GM23248 (cell line): ENCODE results near the gene DLX2. TPM values are rescaled to one million over a fixed set of nuclear protein-coding genes. Genes with fewer than 3 reads are reported as not detected.
"Not testable (repeated sequence)": the region's sequence is repeated elsewhere in the genome, so short reads cannot be mapped to it uniquely, and the experiment has no call there.

Experiments
- DNase-seq: peaks from one replicate; pipeline ENCODE4 v3.0.0-alpha.2; 2015
- H2AFZ ChIP-seq: fragments of 200-600 bp; sonication (generic); 2 replicates; pipeline ENCODE4 v1.6.1; 2016; ENCODE audit warnings: antibody characterized with exemption
- H3F3A ChIP-seq: fragments of 200-600 bp; sonication (generic); 2 replicates; pipeline ENCODE4 v1.6.1; 2016; ENCODE audit warnings: mild to moderate bottlenecking, antibody characterized with exemption, mixed run types; ENCODE audit not compliant: insufficient read depth
- H3K27ac ChIP-seq: fragments of 200-600 bp; sonication (generic); 2 replicates; pipeline ENCODE4 v1.5.1; 2016; ENCODE audit warnings: mild to moderate bottlenecking
- H3K27me3 ChIP-seq: fragments of 200-600 bp; sonication (generic); replicated peaks from 2 replicates; pipeline ENCODE4 v1.6.1; 2016; ENCODE audit warnings: mild to moderate bottlenecking; ENCODE audit not compliant: insufficient read depth
- H3K36me3 ChIP-seq: fragments of 200-600 bp; sonication (generic); 2 replicates; pipeline ENCODE4 v1.6.1; 2016; ENCODE audit warnings: low read depth, mild to moderate bottlenecking
- H3K4me1 ChIP-seq: fragments of 200-600 bp; sonication (generic); 2 replicates; pipeline ENCODE4 v1.6.1; 2016; ENCODE audit warnings: mild to moderate bottlenecking; ENCODE audit not compliant: insufficient read depth
- H3K4me2 ChIP-seq: fragments of 200-600 bp; sonication (generic); one replicate; pipeline ENCODE4 v1.6.1; 2016; ENCODE audit warnings: mild to moderate bottlenecking; ENCODE audit not compliant: unreplicated experiment
- H3K4me3 ChIP-seq: fragments of 200-600 bp; sonication (generic); 2 replicates; pipeline ENCODE4 v1.5.1; 2016; ENCODE audit warnings: mild to moderate bottlenecking
- H3K79me2 ChIP-seq: fragments of 200-600 bp; sonication (generic); 2 replicates; pipeline ENCODE4 v1.6.1; 2016; ENCODE audit warnings: mild to moderate bottlenecking; ENCODE audit not compliant: insufficient read depth
- H3K9ac ChIP-seq: fragments of 200-600 bp; sonication (generic); 2 replicates; pipeline ENCODE4 v1.6.1; 2016; ENCODE audit warnings: mild to moderate bottlenecking
- H3K9me2 ChIP-seq: fragments of 200-600 bp; sonication (generic); 2 replicates; pipeline ENCODE4 v1.6.1; 2016; ENCODE audit warnings: mixed run types, mild to moderate bottlenecking, moderate library complexity; ENCODE audit not compliant: insufficient read depth
- H3K9me3 ChIP-seq: fragments of 200-600 bp; sonication (generic); one replicate; pipeline ENCODE4 v1.6.1; 2017; ENCODE audit warnings: low read depth
- H4K20me1 ChIP-seq: fragments of 200-600 bp; sonication (generic); 2 replicates; pipeline ENCODE4 v1.6.0; 2016; ENCODE audit not compliant: insufficient read depth
- EZH2 ChIP-seq: fragments of 200-600 bp; sonication (generic); IDR thresholded peaks from 2 replicates; pipeline ENCODE4 v1.6.1; 2018; ENCODE audit warnings: antibody characterized with exemption, mild to moderate bottlenecking; ENCODE audit not compliant: insufficient read depth, poor library complexity, severe bottlenecking
- EZH2phosphoT487 ChIP-seq: fragments of 200-600 bp; sonication (generic); IDR thresholded peaks from 2 replicates; pipeline ENCODE4 v1.6.1; 2018; ENCODE audit warnings: antibody characterized with exemption, moderate library complexity, mild to moderate bottlenecking, low read depth; ENCODE audit not compliant: insufficient read depth
- WGBS, 2 experiments: methylation state at CpG; one replicate each; pipeline ENCODE4 v1.1.6; 2015 to 2017; ENCODE audit warnings: low lambda C conversion rate in 2 of 2, low coverage in 1 of 2; ENCODE audit errors: missing lambda C conversion rate in 2 of 2; 5-methylcytosine and 5-hydroxymethylcytosine counted together
- in situ Hi-C: fragments of 300-500 bp; cut with MboI; formaldehyde crosslinking; loops from 2 replicates; pipeline ENCODE4 v1.15.0; 2020
- polyA plus RNA-seq: library from polyadenylated mRNA; unstranded; fragments of >200 nt; fragmentation: Nextera tagmentation; extraction: Ambion mirVana; gene quantifications from 2 replicates; pipeline ENCODE4 v1.2.1, GENCODE V29; 2016
- total RNA-seq: library from RNA; depleted of rRNA; stranded (reverse); fragments of >200 nt; shearing (Covaris generic); gene quantifications from 2 replicates; pipeline ENCODE4 v1.2.3, GENCODE V29; 2014

The DLX2 gene
- total and polyA plus RNA-seq, 2 experiments from 2014 or later, result 2.8 to 6.0 TPM

DNA sequence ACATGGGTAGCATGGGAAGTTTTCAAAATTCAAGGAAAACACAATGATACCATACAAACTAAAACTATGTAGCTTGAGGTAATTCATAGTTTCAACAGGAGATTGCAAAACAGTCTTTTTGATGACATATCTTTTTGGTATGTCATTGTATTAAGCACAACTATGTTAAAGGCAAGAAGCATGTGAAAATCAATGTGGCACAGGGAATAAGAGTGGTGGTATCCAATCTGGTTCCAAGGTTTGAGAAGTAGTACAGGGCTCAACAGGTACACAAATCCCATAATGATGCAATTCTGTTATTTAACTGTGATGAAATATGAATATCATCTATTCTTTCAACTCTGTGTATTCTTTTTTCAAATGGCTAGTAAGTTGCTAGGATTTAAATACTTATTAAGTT, 16.4 kb upstream of the DLX2 start:
- H3K9me2 ChIP-seq, result no peaks in the 10 kb centered on the region
- DNase-seq, result peak; percentile 80
- peak overlapping the region; percentile 70 for H3K27ac ChIP-seq

DNA sequence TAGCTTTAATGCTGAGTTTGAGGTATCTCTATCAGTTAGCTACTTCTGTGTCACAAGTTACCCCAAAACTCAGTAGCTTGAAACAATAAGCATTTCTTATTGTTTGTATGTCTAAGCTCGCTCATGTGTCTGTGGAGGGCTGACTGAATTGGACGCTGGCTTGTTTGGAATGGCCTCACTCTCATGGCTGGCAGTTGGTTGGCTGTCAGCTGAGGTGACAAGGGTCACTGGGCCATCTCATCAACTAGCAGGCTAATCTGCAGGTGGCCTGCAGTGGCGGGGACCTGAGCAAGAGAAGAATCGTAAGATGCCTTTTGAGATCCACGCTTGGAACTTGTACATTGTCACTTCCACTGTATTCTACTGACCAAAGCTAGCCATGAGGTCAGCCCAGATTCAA, 13.4 kb upstream of the DLX2 start:
- H3K4me1 ChIP-seq, result peaks cover 26% of the 10 kb centered on the region
- no peaks in the 10 kb centered on the region for H3K27me3 ChIP-seq
- no peak overlapping the region for H2AFZ ChIP-seq
- no peak overlapping the region for H3K4me2 ChIP-seq
- H3K9me3 ChIP-seq, result no peaks in the 10 kb centered on the region
- H3K4me3 ChIP-seq, result no peak overlapping the region
- H3K79me2 ChIP-seq, result no peaks in the 10 kb centered on the region
- H3K36me3 ChIP-seq, result no peaks in the 10 kb centered on the region
- TF ChIP-seq EZH2phosphoT487 (no peak), EZH2 (no peak)
- no peak overlapping the region for H3K27ac ChIP-seq
- no peak overlapping the region for H3K9ac ChIP-seq
- H3F3A ChIP-seq, result peaks cover 30% of the 10 kb centered on the region
- in situ Hi-C loops, result loop anchor here (10.0 kb wide), 1 partner anchor 521 kb away; no protein-coding TSS in a partner anchor
- H4K20me1 ChIP-seq, result no peaks in the 10 kb centered on the region
- H3K9me2 ChIP-seq, result no peaks in the 10 kb centered on the region
- DNase-seq, result no peak
- WGBS, 2 experiments, result 71 to 73% methylated on average over 5 of the region's 5 CpGs

More for the DNA sequence above, 16.4 kb upstream of the DLX2 start:
- no peaks in the 10 kb centered on the region for H3K27me3 ChIP-seq
- peak overlapping the region; percentile 52 for H3K4me2 ChIP-seq
- peaks cover 35% of the 10 kb centered on the region for H3K4me1 ChIP-seq
- H3K9me3 ChIP-seq, result no peaks in the 10 kb centered on the region
- in situ Hi-C loops, result loop anchor here (10.0 kb wide), 1 partner anchor 524 kb away; no protein-coding TSS in a partner anchor
- peaks cover 31% of the 10 kb centered on the region for H3F3A ChIP-seq
- no peaks in the 10 kb centered on the region for H4K20me1 ChIP-seq
- no peaks in the 10 kb centered on the region for H3K79me2 ChIP-seq
- no peak overlapping the region for H3K4me3 ChIP-seq
- H2AFZ ChIP-seq, result peak overlapping the region; percentile 2; the same call in 1 of the 2 replicates
- no peak overlapping the region for H3K9ac ChIP-seq
- H3K36me3 ChIP-seq, result no peaks in the 10 kb centered on the region
- TF ChIP-seq EZH2, result no peak
- TF ChIP-seq EZH2phosphoT487, result no peak

DNA sequence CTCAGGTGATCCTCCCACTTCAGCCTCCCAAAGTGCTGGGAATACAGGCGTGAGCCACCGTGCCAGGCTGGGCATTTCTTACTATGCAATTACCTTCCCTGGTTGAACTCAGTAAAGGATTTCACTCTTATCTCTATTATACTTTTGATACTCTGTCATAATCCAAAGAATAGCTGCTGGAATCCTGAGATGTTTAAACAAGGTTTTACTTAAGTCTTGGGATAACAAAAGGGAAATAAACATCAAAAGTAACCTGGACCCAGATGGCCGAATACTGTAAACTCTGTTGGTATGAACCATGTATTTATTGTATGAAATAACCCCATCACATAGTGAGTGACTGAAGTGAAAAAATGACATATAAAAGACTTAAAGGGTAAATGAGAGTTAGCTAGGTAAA, 11.9 kb upstream of the DLX2 start:
- TF ChIP-seq EZH2 (no peak), EZH2phosphoT487 (no peak)
- 65 to 73% methylated on average over 3 of the region's 3 CpGs for WGBS, 2 experiments
- no peak overlapping the region for H3K4me3 ChIP-seq
- no peak for DNase-seq
- H3K27me3 ChIP-seq, result no peaks in the 10 kb centered on the region
- H3K9ac ChIP-seq, result no peak overlapping the region
- in situ Hi-C loops, result loop anchor here (10.0 kb wide), 1 partner anchor 520 kb away; no protein-coding TSS in a partner anchor
- no peaks in the 10 kb centered on the region for H3K79me2 ChIP-seq
- no peak overlapping the region for H3K27ac ChIP-seq
- H3K36me3 ChIP-seq, result no peaks in the 10 kb centered on the region
- H3F3A ChIP-seq, result peaks cover 17% of the 10 kb centered on the region; the same call in 1 of the 2 replicates
- H3K9me3 ChIP-seq, result no peaks in the 10 kb centered on the region
- no peak overlapping the region for H3K4me2 ChIP-seq
- no peak overlapping the region for H2AFZ ChIP-seq
- no peaks in the 10 kb centered on the region for H3K9me2 ChIP-seq
- H3K4me1 ChIP-seq, result peaks cover 12% of the 10 kb centered on the region
- H4K20me1 ChIP-seq, result no peaks in the 10 kb centered on the region

DNA sequence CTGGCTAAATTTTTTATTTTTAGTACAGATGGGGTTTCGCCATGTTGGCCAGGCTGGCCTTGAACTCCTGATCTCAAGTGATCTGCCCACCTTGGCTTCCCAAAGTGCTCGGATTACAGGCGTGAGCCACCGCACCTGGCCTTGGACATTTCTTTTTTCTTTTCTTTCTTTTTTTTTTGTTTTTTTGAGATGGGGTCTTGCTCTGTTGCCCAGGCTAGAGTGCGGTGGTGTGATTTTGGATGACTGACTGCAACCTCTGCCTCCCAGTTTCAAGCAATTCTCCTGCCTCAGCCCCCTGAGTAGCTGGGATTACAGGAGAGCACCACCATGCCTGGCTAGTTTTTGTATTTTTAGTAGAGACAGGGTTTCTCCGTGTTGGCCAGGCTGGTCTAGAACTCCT, 11.5 kb upstream of the DLX2 start:
- not testable (repeated sequence) for H4K20me1 ChIP-seq, H3K4me3 ChIP-seq, H3K9me2 ChIP-seq, H3K9ac ChIP-seq, DNase-seq, H3K27me3 ChIP-seq, H3K79me2 ChIP-seq, H2AFZ ChIP-seq, H3K27ac ChIP-seq, H3K4me2 ChIP-seq, H3K36me3 ChIP-seq, H3K9me3 ChIP-seq, H3K4me1 ChIP-seq
- in situ Hi-C loops, result loop anchor here (10.0 kb wide), 1 partner anchor 519 kb away; no protein-coding TSS in a partner anchor
- 89 to 91% methylated on average over 6 of the region's 6 CpGs for WGBS, 2 experiments
- peaks cover 15% of the 10 kb centered on the region; the same call in 1 of the 2 replicates for H3F3A ChIP-seq

DNA sequence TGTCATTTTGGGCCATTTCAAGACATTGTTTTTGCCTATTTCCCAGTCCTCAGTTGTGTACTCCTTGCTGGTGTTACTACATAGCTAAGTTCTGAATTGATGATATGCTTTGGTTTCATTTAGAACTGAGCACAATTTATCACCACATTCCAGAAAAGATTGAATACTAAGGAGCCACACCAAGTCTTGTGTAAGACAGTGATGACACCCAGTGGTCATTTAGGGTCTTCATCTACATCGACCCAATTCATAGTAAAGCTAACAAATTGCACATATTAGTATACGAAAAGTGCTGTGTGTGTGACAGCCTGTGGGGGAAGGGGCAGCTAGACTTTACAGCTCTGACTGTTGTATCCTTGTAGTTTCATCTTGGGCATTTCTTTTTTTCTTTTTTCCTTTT, 10.9 kb upstream of the DLX2 start:
- in situ Hi-C loops, result loop anchor here (10.0 kb wide), 1 partner anchor 519 kb away; no protein-coding TSS in a partner anchor
- no peak overlapping the region for H3K4me2 ChIP-seq
- peak; percentile 63 for DNase-seq

More for the DNA sequence above, 10.9 kb upstream of the DLX2 start:
- Histone ChIP-seq H3K9me2 (no peaks in the 10 kb centered on the region), H3F3A (peaks cover 10% of the 10 kb centered on the region; the same call in 1 of the 2 replicates), H3K9ac (no peak overlapping the region), H3K4me3 (no peak overlapping the region), H3K27ac (no peak overlapping the region), H3K9me3 (no peaks in the 10 kb centered on the region), H3K27me3 (no peaks in the 10 kb centered on the region), H3K79me2 (no peaks in the 10 kb centered on the region), H2AFZ (no peak overlapping the region), H4K20me1 (no peaks in the 10 kb centered on the region), H3K4me1 (peaks cover 3% of the 10 kb centered on the region), H3K36me3 (no peaks in the 10 kb centered on the region)
- TF ChIP-seq EZH2, result no peak
- no peak for TF ChIP-seq EZH2phosphoT487
- 19 to 21% methylated on average over 2 of the region's 2 CpGs for whole genome bisulfite sequencing, 2 experiments
